Inferior parietal cortex (tissue), 1 donor: Measurements from ENCODE around the gene MATCAP1.

Experiments used
- DNase-seq: peaks from one replicate; pipeline ENCODE4 v3.0.0-alpha.2; 2016; ENCODE audit errors: extremely low spot score

MATCAP1 gene

GRCh38 chr16:67183627-67184452, at the start of gene MATCAP1:
Gene MATCAP1 (minus strand): TSS chr16:67183963. CDS start chr16:67180610, 3,353 bp downstream.
- peak; percentile 95 for DNase-seq

GRCh38 chr16:67230809-67231660, 47.3 kb upstream of the MATCAP1 start:
- DNase-seq: no peak

GRCh38 chr16:67229906-67230808, 46.4 kb upstream of the MATCAP1 start:
- no peak for DNase-seq

GRCh38 chr16:67228905-67229304, 45.1 kb upstream of the MATCAP1 start:
- no peak for DNase-seq

GRCh38 chr16:67228034-67228785, 44.4 kb upstream of the MATCAP1 start:
- no peak for DNase-seq

- no peak for DNase-seq
Observed at GRCh38 chr16:67227567-67227921, 43.8 kb upstream of the MATCAP1 start.

GRCh38 chr16:67226804-67227566, 43.2 kb upstream of the MATCAP1 start, which contains the start of gene TMEM208:
Gene TMEM208 (plus strand): TSS chr16:67227130. CDS start chr16:67227219, 89 bp downstream.
- peak; percentile 99 for DNase-seq

- DNase-seq: no peak
Observed at GRCh38 chr16:67226295-67226803, 42.6 kb upstream of the MATCAP1 start.

GRCh38 chr16:67223992-67224391, 40.2 kb upstream of the MATCAP1 start:
- no peak for DNase-seq

- peak; percentile 25 for DNase-seq
Observed at GRCh38 chr16:67216612-67217490, 33.1 kb upstream of the MATCAP1 start.

GRCh38 chr16:67215706-67216105, 31.9 kb upstream of the MATCAP1 start:
- DNase-seq: no peak

- no peak for DNase-seq
Observed at GRCh38 chr16:67213197-67214019, 29.6 kb upstream of the MATCAP1 start.

- no peak for DNase-seq
Observed at GRCh38 chr16:67212766-67213165, 29.0 kb upstream of the MATCAP1 start.

GRCh38 chr16:67211674-67212073, 27.9 kb upstream of the MATCAP1 start:
- DNase-seq: no peak

GRCh38 chr16:67210069-67210937, 26.5 kb upstream of the MATCAP1 start:
- DNase-seq: no peak

GRCh38 chr16:67209565-67209964, 25.8 kb upstream of the MATCAP1 start:
- no peak for DNase-seq
